GM18867 (cell line): ENCODE data around the gene ABCF2.
A peak's percentile ranks its signal among the peaks of the same experiment; 100 is the strongest.

Experiments used
- ATAC-seq: cut with Tn5 transposase; IDR thresholded peaks from one replicate; pipeline ENCODE4 v1.9.1; 2021; ENCODE audit warnings: mild to moderate bottlenecking, moderate library complexity; ENCODE audit not compliant: unreplicated experiment

ABCF2 gene

DNA sequence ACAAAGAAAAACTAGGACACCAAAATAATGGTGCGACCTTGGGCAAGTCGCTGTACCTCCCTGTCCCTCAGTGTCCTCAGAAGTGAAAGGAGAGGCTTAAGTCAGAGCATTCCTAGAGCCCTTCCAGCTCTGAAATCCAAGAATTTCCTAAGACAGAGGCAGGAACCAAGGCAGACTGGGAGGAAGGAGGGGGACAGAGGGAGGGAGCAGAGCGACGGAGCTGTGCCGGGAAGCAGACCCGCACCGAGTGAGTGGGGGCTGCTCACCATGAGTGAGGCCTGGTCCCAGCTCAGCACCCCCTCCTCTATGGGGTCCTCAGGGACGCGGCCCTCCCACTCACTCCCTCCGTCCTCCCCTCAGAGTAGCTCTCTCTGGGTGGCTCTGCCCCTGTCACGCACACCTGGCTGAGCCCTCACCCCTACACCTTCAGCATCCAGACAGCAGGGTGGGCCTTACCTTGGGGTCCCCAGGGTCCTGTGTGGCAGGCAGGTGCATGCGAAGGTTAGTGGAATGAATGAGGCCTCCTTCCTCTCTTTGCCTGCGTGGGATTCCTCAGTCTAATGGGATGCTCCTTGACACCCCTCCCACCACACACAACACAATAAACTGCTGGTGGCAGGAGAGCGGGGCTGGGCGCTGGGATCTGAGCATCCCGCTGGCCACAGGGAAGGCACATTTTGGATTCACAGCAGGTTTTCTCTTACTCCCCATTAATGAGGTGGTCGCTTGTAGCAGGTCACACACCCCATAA lies 26.1 kb upstream of the ABCF2 start:
- no peak for ATAC-seq

GRCh38 chr7:151252561-151252835 lies 25.5 kb upstream of the ABCF2 start:
- ATAC-seq, result no peak

DNA sequence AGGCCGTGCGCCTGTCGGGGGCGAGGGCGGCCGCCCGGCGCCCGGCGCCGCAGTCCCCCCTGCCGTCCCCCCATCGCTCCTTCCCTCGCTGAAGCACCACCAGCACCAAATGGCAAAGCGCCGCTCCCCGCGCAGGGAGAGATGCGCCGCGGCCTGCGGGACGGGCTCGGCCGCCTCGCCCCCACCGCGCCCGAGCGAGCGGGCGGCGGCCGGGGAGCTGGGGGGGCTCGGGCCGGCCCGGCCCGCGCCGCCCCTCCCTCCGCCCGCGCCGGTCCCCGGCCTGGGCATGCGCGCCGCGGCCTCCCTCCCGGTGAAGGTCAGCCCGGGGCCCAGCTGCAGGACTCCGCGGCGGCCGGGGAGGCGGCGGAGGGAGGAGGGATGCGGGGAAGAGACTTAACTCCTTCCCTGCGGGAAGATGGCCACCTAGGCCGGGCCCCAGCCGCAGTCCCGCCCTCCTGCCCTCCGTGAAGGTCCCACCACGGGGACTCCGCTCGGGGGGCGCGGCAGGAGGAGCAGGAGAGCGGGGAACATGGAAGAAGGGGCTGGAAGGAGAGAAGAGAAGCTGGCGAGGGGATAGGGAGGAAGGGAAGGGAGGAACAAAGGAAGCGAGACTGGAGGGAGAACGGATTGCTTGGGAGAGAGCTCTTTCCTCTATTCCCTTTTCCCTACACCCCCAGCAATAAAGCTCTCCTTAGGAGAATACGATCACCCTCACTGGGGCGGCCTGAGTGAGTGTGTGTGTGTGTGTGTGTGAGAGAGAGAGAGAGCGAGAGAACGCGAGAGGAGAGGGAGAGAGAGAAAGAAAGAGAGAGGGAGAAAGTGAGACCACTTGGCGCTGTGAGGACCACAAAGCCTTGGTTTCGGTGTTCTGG lies 24.9 kb upstream of the ABCF2 start:
- no peak for ATAC-seq

DNA sequence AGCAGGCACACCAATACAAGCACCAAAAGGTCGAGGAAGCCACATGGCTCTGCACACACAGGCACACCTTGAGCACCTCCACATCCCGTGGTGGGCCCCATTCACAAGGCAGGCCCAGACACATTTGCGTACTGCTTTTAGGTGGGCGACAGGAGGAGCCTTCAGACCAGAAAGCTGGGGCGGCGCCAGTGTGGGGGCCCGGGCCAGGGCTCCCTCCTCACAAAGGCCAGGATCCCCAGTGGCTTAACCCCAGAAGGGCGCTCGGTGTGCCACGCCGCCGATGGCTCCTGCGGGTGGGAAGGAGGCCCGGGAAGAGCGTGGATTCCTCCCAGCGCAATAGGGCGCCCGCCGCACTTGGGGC lies 24.3 kb upstream of the ABCF2 start:
- ATAC-seq, result no peak

- ATAC-seq, result no peak
Observed at GRCh38 chr7:151250181-151251132, 23.5 kb upstream of the ABCF2 start.

- no peak for ATAC-seq
Observed at GRCh38 chr7:151249732-151250072, 22.7 kb upstream of the ABCF2 start.

DNA sequence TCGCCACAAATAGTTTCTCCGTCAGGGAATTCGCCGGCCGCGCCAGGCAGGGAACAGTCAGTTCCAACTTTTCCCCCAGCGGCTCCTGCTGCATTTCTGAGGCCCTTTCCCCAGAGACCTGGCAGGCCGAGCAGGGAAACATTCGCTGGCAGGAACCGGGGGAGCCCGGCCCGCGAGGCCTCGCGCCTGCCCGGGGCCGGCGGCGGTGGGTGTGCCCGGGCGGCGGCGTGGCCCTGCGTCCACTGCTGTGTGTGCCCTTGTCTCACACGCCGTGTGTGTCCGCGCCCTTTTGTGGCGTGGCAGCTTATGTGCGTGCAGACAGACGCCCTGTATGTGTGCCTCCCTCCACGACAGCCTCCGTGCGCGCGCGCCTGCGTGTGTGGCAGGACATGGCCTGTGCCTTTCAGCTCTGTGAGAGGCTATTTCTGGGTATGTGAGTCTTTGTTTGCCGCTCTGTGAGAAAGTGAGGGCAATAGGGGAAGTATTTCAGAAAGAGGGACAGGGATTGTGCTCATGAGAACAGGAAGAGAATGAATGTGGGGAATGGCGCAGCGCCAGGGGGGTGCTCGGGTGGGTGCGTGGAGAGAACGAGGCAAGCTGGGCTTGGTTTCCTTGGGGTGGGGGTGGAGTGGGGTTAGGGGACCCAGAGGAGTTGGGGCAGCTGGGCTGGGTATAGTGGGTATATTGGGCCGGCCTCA lies 22.2 kb upstream of the ABCF2 start:
- ATAC-seq, result no peak

DNA sequence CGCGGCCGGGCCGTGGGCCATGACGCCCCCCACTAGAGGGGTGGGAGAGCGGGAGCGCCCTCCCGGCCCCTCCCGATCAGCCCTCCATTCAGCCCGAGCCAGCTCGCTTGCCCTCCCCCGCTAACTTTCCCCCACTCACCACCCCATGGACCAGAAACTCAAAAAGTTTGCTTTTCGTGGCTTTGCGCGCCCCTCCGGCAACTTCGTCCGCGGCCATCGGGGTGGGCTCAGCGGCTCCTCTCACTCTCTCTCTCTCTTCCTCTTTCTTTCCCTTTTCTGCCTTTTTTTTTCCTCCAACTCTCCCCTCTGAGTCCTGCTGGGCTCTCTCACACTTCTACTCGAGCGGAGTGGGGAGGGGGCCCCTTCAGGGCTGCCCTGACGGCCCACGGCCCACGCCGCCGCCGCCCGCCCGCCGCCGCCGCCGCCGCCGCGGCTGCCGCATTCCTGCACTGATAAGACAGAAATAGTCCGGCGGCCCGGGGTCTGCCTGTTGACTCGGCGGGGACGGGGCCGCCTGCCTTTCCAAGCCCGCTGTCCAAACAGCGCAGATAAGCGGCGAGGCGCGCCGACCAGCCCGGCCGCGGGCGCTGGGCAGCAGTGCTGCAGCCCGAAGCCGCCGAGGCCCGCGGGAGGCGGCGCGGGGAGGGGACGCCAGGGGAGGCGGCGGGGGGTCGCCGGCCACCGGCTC lies 21.5 kb upstream of the ABCF2 start, which contains the start of gene SMARCD3:
Gene SMARCD3 (minus strand): TSS at position 349 of the 688 bp plus-strand sequence. CDS start 132 bp downstream, at position 217.
- ATAC-seq, result no peak

GRCh38 chr7:151247611-151248345 lies 20.8 kb upstream of the ABCF2 start:
- ATAC-seq, result no peak

DNA sequence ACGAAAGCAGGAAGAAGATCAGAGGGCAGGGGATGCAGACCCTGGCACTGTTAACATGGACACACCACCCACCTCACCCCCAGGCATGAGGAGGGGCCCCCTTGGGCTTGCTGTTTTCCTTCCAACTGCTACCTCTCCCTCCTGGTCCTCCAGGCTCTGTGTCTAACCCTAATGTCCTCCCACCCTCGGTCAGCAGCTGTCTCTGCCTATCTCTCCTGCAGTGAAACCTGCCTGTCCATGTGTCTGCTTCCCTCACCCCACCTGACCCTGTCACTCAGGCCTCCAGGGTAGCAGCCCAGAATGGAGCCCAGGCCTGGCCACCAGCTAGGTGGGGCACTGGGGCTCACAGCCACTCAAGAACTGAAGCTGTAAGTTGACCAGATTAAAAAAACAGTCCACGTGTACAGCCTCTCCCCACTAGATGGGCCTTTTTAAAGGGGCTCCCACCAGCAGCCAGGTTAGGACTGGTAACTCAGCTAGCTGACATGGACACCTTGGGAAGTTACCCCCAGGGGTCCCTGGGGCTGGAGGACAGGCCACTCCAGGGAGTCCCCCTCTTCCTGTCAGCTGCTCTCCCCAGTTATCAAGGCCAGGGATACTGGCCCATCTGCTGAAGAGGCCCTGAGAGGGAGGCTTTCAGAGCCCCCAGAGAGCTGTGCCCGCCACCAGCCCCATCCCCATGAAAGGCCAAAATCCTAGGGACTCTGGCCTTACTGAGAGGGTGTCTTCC lies 20.0 kb upstream of the ABCF2 start:
- ATAC-seq, result no peak

DNA sequence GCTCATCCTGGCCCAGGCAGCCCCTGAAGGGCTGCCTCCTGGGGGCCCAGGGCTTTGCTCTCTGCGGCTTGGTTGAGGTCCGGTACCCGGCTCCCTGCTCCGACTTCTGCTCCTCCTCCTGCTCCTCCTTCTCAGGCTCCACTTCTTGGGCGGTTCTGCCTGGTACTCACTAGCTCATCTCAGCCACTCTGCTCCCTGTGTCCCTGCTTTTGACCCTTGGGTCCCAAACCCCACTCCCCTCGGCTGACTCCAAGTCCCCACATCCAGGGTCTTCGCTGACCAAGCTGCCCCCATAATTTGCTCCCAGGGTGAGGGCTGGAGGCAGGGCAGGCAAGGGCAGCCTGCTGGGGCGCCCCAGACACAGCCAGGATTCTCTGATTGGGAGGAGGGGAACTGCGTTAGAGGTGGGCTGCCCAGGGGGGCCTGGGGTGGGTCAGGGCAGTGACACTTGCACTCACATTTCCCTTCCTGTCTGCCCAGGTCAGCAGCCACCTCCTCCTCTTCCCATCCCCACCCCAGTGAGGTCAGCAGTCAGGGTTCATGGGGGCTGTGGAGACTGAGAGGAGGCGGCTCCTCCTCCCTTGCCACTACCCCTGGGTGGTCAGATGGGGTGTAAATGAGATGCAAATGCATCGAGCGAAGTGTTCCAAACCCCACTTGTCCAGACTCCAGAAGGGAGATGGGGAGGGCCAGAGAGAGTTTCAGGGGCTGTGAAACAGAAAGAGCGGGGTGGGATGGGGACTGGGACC lies 19.3 kb upstream of the ABCF2 start:
- no peak for ATAC-seq

DNA sequence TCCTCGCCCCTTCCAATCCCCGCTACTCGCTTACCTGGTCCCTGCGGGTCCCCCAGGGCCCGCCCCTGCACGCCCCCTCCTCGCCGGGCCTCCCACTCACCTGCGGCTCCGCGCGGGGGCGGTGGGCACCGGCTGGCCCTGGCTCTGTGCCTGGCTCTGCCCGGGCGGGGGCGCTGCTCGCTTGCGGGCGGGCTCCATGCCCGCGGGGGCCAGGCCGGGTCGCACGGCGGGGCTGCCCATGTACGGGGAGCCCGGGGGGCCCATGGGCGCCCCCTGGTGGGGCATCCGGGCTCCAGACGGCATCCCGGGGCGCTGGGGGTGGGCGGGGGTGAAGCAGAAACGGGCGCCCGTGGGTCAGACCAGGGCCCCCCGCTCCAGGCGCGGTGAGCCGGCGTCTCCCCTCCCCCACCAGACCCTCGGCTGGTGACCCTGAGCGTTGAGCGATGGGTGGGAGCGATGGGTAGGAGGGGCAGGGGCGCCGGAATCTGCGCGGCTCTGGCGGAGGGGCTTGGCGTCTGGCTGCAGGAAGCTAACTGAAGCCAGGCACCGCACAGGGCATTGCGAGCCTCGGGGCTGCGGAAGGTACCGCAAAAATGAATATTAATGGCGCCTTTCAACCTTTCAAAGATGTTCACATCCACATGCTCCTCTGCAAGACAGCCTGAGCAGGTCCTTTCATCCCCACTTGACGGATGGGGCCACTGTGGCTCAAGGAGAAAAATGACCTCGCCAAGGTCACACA lies 18.5 kb upstream of the ABCF2 start:
- peak; percentile 44 for ATAC-seq

GRCh38 chr7:151244841-151245346 lies 17.9 kb upstream of the ABCF2 start:
- no peak for ATAC-seq

DNA sequence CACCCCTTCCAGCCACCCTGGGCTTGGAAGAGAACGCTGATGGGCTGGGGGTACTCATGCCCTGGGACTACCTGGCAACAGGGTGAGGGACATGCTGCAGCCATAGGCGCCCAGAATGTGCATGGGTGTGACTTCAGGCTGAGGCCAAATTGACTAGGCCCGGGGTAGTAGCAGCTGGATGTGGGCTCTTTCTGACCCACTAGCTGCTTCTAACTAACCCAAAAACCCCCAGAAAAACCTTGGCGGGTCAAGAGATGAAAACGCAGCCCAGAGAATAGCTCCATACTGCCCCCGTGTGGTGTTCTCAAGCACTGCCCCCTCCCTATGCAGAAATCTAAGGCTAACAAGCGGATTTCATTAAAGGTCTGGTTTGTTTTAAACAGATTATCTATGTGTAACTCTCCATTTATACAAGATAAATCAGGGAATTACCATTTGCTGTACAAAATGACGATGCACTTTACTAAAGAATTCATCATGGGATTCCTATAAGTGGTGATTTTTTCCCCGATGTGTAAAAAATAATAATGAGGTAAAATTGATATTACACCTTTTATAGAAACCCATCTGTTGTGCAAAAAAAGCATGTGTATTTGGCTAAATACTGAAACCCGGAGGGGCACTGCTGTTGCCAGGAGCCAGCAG lies 17.3 kb upstream of the ABCF2 start:
- ATAC-seq, result no peak

DNA sequence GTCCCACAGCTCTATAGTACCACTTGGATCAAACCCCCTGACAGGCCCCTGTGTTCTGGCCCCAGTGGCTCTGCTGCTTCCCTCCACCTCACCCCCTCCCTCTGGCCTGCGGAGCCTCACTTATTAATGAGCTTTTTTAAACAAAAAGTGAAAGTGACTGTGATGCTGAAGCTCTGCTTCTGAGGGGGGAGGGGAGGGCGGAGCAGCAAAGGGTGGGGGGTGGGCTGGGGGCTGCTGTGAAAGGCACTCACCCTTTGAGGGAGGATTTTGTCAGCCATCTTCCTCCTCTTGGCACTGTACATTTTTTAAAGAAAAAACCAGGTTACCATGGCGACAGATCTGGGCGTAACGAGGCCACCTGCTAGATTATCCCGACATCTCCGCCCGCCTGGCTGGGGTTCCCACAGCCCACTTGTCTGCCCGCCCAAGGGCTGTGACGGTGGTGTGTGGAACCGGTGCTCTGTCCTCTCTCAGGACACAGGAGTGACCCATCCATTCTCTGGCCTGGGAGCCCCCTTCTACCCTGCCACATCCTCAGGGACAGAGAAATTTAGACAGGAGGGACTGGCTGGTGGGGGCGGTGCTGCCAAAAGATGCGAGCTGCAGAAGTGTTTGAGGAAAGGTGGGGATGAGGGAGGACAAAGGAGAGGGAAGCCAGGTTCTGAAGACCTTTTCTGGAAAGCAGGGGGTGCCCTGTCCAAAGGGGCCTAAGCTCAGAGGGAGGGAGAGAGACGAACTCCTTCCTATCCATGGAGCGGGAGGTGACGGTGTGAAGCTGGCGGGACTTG lies 16.6 kb upstream of the ABCF2 start:
- no peak for ATAC-seq

GRCh38 chr7:151243045-151243349 lies 16.0 kb upstream of the ABCF2 start:
- ATAC-seq, result no peak
